NT2/D1 (cell line): ENCODE results near the gene FARS2.

Experiments
- DNase-seq: peaks from one replicate; pipeline ENCODE4 v3.0.0-alpha.2; 2011; ENCODE audit warnings: low read depth, low spot score
- H3K27me3 ChIP-seq: 2 replicates; pipeline ENCODE4 v1.6.0; 2011; ENCODE audit warnings: mild to moderate bottlenecking; ENCODE audit not compliant: insufficient read length, insufficient read depth
- H3K36me3 ChIP-seq: 2 replicates; pipeline ENCODE4 v1.6.1; 2011; ENCODE audit warnings: mild to moderate bottlenecking, low read length, mixed read lengths; ENCODE audit not compliant: insufficient read depth, insufficient read length
- H3K4me1 ChIP-seq: 2 replicates; pipeline ENCODE4 v1.5.1; 2011; ENCODE audit not compliant: insufficient read depth, insufficient read length
- H3K4me3 ChIP-seq: 2 replicates; pipeline ENCODE4 v1.5.1; 2011; ENCODE audit warnings: low read depth; ENCODE audit not compliant: insufficient read length
- H3K9ac ChIP-seq: 2 replicates; pipeline ENCODE4 v1.6.0; 2011; ENCODE audit warnings: low read depth; ENCODE audit not compliant: insufficient read length
- H3K9me3 ChIP-seq: 2 replicates; pipeline ENCODE4 v1.5.1; 2011; ENCODE audit warnings: mild to moderate bottlenecking, low read length; ENCODE audit not compliant: insufficient read depth
- SUZ12 ChIP-seq: IDR thresholded peaks from 2 replicates; pipeline ENCODE4 v1.6.1; 2011; ENCODE audit not compliant: insufficient read length, insufficient read depth; ENCODE audit errors: extremely low read depth
- YY1 ChIP-seq: IDR thresholded peaks from 2 replicates; pipeline ENCODE4 v1.6.1; 2011; ENCODE audit not compliant: insufficient read length, insufficient read depth
- ZNF274 ChIP-seq: IDR thresholded peaks from 2 replicates; pipeline ENCODE4 v1.6.1; 2011; ENCODE audit warnings: mild to moderate bottlenecking, low read depth, low read length

FARS2 gene

GRCh38 chr6:5771759-5772390, 510.6 kb downstream of the FARS2 start:
- no peak overlapping the region for H3K9ac ChIP-seq
- TF ChIP-seq YY1: no peak
- TF ChIP-seq ZNF274: no peak
- no peak for TF ChIP-seq SUZ12
- no peaks in the 10 kb centered on the region for H3K36me3 ChIP-seq
- H3K4me1 ChIP-seq: no peaks in the 10 kb centered on the region
- H3K9me3 ChIP-seq: peaks cover 24% of the 10 kb centered on the region; the same call in 1 of the 2 replicates
- DNase-seq: no peak
- no peaks in the 10 kb centered on the region for H3K27me3 ChIP-seq
- H3K4me3 ChIP-seq: no peak overlapping the region

- H3K9me3 ChIP-seq: peaks cover 20% of the 10 kb centered on the region; the same call in 1 of the 2 replicates
- no peaks in the 10 kb centered on the region for H3K27me3 ChIP-seq
- no peak for TF ChIP-seq ZNF274
- no peak for TF ChIP-seq SUZ12
- no peak for TF ChIP-seq YY1
- H3K4me1 ChIP-seq: no peaks in the 10 kb centered on the region
- no peaks in the 10 kb centered on the region for H3K36me3 ChIP-seq
- no peak overlapping the region for H3K4me3 ChIP-seq
- DNase-seq: no peak
- no peak overlapping the region for H3K9ac ChIP-seq
These were observed 511.3 kb downstream of the FARS2 start for GRCh38 chr6:5772408-5773120.

- no peak for TF ChIP-seq SUZ12
- TF ChIP-seq ZNF274: no peak
- no peak for TF ChIP-seq YY1
These were observed 514.8 kb downstream of the FARS2 start for GRCh38 chr6:5776104-5776503.

GRCh38 chr6:5776706-5777390, 515.5 kb downstream of the FARS2 start:
- TF ChIP-seq ZNF274: no peak
- TF ChIP-seq SUZ12: no peak
- no peak for TF ChIP-seq YY1
- Histone ChIP-seq H3K9me3 (no peaks in the 10 kb centered on the region), H3K9ac (no peak overlapping the region), H3K4me3 (no peak overlapping the region), H3K4me1 (no peaks in the 10 kb centered on the region), H3K36me3 (no peaks in the 10 kb centered on the region), H3K27me3 (no peaks in the 10 kb centered on the region)
- DNase-seq: no peak

More at GRCh38 chr6:5776104-5776503, 514.8 kb downstream of the FARS2 start:
- Histone ChIP-seq H3K4me1 (no peaks in the 10 kb centered on the region), H3K27me3 (no peaks in the 10 kb centered on the region), H3K9me3 (no peaks in the 10 kb centered on the region), H3K4me3 (no peak overlapping the region), H3K36me3 (no peaks in the 10 kb centered on the region), H3K9ac (no peak overlapping the region)
- DNase-seq: no peak

- no peak for DNase-seq
- Histone ChIP-seq H3K9ac (no peak overlapping the region), H3K9me3 (no peaks in the 10 kb centered on the region), H3K27me3 (no peaks in the 10 kb centered on the region), H3K36me3 (no peaks in the 10 kb centered on the region), H3K4me1 (no peaks in the 10 kb centered on the region), H3K4me3 (no peak overlapping the region)
- TF ChIP-seq SUZ12: no peak
- no peak for TF ChIP-seq ZNF274
- no peak for TF ChIP-seq YY1
These were observed 517.1 kb downstream of the FARS2 start for GRCh38 chr6:5778317-5778857.

GRCh38 chr6:5778906-5779305, 517.6 kb downstream of the FARS2 start:
- H3K4me1 ChIP-seq: no peaks in the 10 kb centered on the region
- no peak for DNase-seq
- no peak overlapping the region for H3K9ac ChIP-seq
- TF ChIP-seq ZNF274: no peak
- TF ChIP-seq YY1: no peak
- TF ChIP-seq SUZ12: no peak
- no peaks in the 10 kb centered on the region for H3K9me3 ChIP-seq
- H3K4me3 ChIP-seq: no peak overlapping the region
- H3K27me3 ChIP-seq: no peaks in the 10 kb centered on the region
- H3K36me3 ChIP-seq: no peaks in the 10 kb centered on the region

- H3K4me3 ChIP-seq: no peak overlapping the region
- no peaks in the 10 kb centered on the region for H3K4me1 ChIP-seq
- H3K36me3 ChIP-seq: no peaks in the 10 kb centered on the region
- no peak for DNase-seq
- H3K27me3 ChIP-seq: no peaks in the 10 kb centered on the region
- H3K9me3 ChIP-seq: no peaks in the 10 kb centered on the region
- H3K9ac ChIP-seq: no peak overlapping the region
- TF ChIP-seq YY1 (no peak), SUZ12 (no peak), ZNF274 (no peak)
These were observed 519.7 kb downstream of the FARS2 start for GRCh38 chr6:5781019-5781418.
